ENCODE results near the gene LRBA. TPM values are rescaled to one million over a fixed set of nuclear protein-coding genes. Genes with fewer than 3 reads are reported as not detected.

Gene LRBA
- polyA plus RNA-seq, 1 donor: 52.8 TPM

DNA sequence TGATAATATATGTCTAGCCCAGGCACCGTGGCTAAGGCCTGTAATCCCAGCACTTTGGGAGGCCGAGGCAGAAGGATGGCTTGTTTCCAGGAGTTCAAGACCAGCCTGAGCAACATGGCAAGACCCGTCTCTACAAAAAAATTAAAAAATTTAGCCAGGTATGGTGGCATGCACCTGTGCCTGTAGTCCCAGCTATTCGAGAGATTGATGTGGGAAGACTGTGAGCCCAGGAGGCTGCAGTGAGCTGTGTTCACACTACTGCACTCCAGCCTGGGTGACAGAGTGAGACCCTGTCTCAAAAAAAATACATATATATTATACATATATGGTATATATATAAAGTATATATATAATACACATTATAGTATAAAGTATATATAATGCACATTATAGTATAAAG lies 595.1 kb downstream of the LRBA start:
- no CpG with 5 or more reads among the region's 4 CpGs for WGBS (ENCODE audit: insufficient coverage, low lambda C conversion rate)
- no peaks in the 10 kb centered on the region for H3K9me3 ChIP-seq (ENCODE audit: control insufficient read depth, low read depth, low read length)

DNA sequence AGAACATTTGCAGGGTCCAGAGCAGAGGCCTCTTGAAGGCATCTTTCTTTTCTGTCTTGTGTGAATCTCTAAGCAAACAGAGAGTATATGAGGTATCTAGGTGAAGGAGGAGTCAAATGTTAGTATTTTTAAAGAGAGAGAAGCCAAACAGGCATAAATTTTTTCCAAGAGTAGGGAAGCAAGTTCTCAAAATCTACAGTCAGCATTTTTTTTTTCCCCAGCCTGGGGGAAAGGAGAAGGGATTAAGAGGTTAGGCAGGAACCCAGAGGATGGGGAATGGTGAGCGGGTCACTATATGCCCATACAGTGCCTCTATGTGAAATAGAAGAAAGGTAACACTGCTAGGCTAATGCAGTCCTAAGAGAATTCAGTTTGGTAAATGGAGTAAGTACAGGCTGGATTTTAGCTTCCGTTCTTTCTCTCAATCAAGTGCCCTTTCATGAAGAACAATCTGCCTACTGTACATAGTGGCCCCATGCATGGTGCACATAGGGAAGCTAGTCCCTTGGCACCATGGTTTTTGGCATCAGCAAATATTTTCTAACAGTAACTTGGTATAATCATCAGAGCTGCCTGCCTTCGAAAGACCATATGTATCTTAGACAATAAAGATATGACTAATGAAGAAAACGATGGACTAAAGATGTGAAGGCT lies 596.2 kb downstream of the LRBA start:
- Histone ChIP-seq H3K4me1 (ENCODE audit: control insufficient read depth, insufficient read depth, low read length) (no peaks in the 10 kb centered on the region), H3K27ac (ENCODE audit: low read length) (no peak overlapping the region), H3K4me3 (ENCODE audit: low read length) (no peak overlapping the region), H3K36me3 (ENCODE audit: control insufficient read depth, insufficient read depth, low read length) (peaks cover 14% of the 10 kb centered on the region), H3K27me3 (ENCODE audit: control insufficient read depth, insufficient read depth, low read length) (no peaks in the 10 kb centered on the region), H3K9me3 (ENCODE audit: control insufficient read depth, low read depth, low read length) (no peaks in the 10 kb centered on the region)
- DNase-seq: no peak
- WGBS (ENCODE audit: insufficient coverage, low lambda C conversion rate): no CpG with 5 or more reads among the region's 4 CpGs

More for the DNA sequence above, 595.1 kb downstream of the LRBA start:
- H3K4me1 ChIP-seq (ENCODE audit: control insufficient read depth, insufficient read depth, low read length): no peaks in the 10 kb centered on the region
- no peak overlapping the region for H3K27ac ChIP-seq (ENCODE audit: low read length)
- H3K36me3 ChIP-seq (ENCODE audit: control insufficient read depth, insufficient read depth, low read length): peaks cover 14% of the 10 kb centered on the region
- H3K27me3 ChIP-seq (ENCODE audit: control insufficient read depth, insufficient read depth, low read length): no peaks in the 10 kb centered on the region
- DNase-seq: no peak
- H3K4me3 ChIP-seq (ENCODE audit: low read length): no peak overlapping the region

DNA sequence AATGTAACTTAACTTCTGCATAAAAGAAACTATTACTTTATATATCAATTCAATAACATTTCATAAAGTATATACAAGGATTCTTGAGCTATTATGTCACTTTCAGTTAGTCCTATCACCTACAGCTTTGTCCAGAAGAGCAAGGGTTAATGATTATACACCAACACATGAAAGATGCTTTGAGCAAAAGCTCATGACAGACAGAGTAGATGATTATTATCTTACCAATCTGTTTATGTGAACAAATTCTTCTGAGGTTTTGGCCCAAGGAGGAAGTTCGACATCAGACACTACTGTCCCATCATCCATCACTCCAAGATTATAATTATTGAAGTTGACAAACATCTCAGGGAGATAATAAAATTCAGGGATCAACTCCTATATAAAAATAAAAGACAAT lies 599.9 kb downstream of the LRBA start:
- DNase-seq: no peak
- H3K27ac ChIP-seq (ENCODE audit: low read length): no peak overlapping the region
- H3K4me3 ChIP-seq (ENCODE audit: low read length): no peak overlapping the region
- H3K9me3 ChIP-seq (ENCODE audit: control insufficient read depth, low read depth, low read length): no peaks in the 10 kb centered on the region
- no peaks in the 10 kb centered on the region for H3K4me1 ChIP-seq (ENCODE audit: control insufficient read depth, insufficient read depth, low read length)
- H3K36me3 ChIP-seq (ENCODE audit: control insufficient read depth, insufficient read depth, low read length): peaks cover 2% of the 10 kb centered on the region
- H3K27me3 ChIP-seq (ENCODE audit: control insufficient read depth, insufficient read depth, low read length): no peaks in the 10 kb centered on the region
- no CpG with 5 or more reads among the region's 1 CpG for WGBS (ENCODE audit: insufficient coverage, low lambda C conversion rate)

DNA sequence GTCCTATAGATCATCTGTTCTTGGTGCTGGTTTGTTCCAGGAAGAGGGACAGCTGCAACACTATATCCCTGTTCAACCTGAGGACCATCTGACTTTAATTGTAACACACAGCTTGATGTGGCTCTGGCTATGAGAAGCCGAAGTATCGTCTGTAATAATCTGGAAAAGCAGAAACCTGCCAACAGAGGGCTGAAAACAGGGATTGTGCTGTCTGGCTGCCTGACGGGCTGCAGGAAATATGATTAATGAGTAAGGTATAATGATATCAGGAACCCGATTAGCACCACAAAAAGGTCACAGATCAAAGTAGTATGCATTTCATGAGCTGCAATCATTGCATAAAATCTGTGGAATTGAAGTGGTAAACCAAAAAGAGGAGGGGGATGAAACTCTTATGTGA lies 603.6 kb downstream of the LRBA start:
- Histone ChIP-seq H3K4me1 (ENCODE audit: control insufficient read depth, insufficient read depth, low read length) (no peaks in the 10 kb centered on the region), H3K9me3 (ENCODE audit: control insufficient read depth, low read depth, low read length) (no peaks in the 10 kb centered on the region), H3K4me3 (ENCODE audit: low read length) (no peak overlapping the region), H3K27ac (ENCODE audit: low read length) (no peak overlapping the region), H3K36me3 (ENCODE audit: control insufficient read depth, insufficient read depth, low read length) (peaks cover 2% of the 10 kb centered on the region), H3K27me3 (ENCODE audit: control insufficient read depth, insufficient read depth, low read length) (no peaks in the 10 kb centered on the region)
- DNase-seq: no peak
- no CpG with 5 or more reads among the region's 4 CpGs for WGBS (ENCODE audit: insufficient coverage, low lambda C conversion rate)

DNA sequence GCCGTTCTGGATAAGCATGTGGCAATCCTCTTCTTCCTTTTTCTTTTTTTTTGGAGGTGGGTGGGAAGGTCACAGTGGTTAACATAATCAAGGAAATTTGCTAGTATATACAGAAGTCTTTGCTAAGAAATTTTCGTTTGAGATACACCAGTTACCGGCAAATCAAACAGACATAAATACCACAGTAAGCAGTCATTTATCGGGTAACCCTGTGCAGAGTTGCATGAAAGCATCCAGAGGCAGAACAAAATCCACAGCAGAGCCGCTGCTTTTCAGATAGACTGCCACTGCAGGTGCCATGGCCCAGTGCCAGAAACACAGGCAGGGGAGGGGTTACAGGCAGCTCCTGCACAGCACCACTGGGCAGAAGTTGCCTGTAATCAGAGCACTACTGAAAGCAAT lies 612.2 kb downstream of the LRBA start:
- DNase-seq: peak; percentile 24 to 46
- no peaks in the 10 kb centered on the region for H3K27me3 ChIP-seq (ENCODE audit: control insufficient read depth, insufficient read depth, low read length)
- peaks cover 8% of the 10 kb centered on the region for H3K36me3 ChIP-seq (ENCODE audit: control insufficient read depth, insufficient read depth, low read length)
- no peaks in the 10 kb centered on the region for H3K4me1 ChIP-seq (ENCODE audit: control insufficient read depth, insufficient read depth, low read length)
- H3K27ac ChIP-seq (ENCODE audit: low read length): no peak overlapping the region
- H3K9me3 ChIP-seq (ENCODE audit: control insufficient read depth, low read depth, low read length): no peaks in the 10 kb centered on the region
- WGBS (ENCODE audit: insufficient coverage, low lambda C conversion rate): no CpG with 5 or more reads among the region's 5 CpGs
- H3K4me3 ChIP-seq (ENCODE audit: low read length): no peak overlapping the region

DNA sequence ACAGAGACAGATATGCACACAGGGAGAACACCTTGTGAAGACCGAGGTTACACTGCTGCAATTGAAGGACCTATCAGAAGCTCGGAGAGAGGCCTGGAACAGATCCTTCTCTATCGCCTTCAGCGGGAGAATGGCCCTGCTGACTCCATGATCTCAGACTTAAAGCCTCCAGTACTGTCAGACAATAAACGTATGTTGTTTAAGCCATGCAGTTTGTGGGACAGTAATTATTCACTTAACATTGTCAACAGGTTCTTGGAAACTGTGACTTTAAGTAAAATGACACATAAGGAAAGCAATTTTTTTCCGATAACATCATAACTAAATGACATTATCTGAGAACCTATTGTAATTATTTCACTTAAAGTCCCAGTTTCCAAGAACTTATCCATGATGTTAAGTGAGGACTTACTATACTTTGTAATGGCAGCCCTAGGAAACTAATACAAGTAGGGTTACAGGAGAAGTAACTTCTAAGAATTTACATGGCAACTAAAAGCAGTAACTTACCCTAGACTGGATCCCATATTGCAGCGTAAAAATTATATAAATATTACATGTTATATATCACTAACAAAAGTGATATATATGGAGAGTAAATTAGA lies 613.9 kb downstream of the LRBA start:
- Histone ChIP-seq H3K27ac (ENCODE audit: low read length) (no peak overlapping the region), H3K36me3 (ENCODE audit: control insufficient read depth, insufficient read depth, low read length) (peaks cover 8% of the 10 kb centered on the region), H3K4me3 (ENCODE audit: low read length) (no peak overlapping the region), H3K9me3 (ENCODE audit: control insufficient read depth, low read depth, low read length) (no peaks in the 10 kb centered on the region), H3K27me3 (ENCODE audit: control insufficient read depth, insufficient read depth, low read length) (no peaks in the 10 kb centered on the region), H3K4me1 (ENCODE audit: control insufficient read depth, insufficient read depth, low read length) (no peaks in the 10 kb centered on the region)
- no peak for DNase-seq
- 100% methylated on average over 2 of the region's 7 CpGs for WGBS (ENCODE audit: insufficient coverage, low lambda C conversion rate)

DNA sequence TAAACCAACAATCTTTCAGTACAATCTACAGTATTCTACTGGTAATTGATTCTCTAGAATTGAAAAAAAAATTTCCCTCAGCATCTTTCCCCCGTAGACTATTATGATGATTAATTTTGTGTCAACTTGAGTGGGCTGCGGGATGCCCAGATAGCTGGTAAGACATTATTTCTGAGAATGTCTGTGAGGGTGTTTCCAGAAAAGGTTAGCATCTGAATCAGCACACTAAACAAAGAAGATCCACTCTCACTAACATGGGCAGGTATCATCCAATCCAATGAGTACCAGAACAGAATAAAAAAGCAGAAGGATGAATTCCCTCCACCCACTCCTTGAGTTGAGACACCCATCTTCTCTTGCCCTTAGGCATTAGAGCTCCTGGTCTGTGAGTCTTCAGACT lies 619.2 kb downstream of the LRBA start:
- no peaks in the 10 kb centered on the region for H3K4me1 ChIP-seq (ENCODE audit: control insufficient read depth, insufficient read depth, low read length)
- peaks cover 4% of the 10 kb centered on the region for H3K9me3 ChIP-seq (ENCODE audit: control insufficient read depth, low read depth, low read length)
- H3K27ac ChIP-seq (ENCODE audit: low read length): no peak overlapping the region
- H3K4me3 ChIP-seq (ENCODE audit: low read length): no peak overlapping the region
- H3K36me3 ChIP-seq (ENCODE audit: control insufficient read depth, insufficient read depth, low read length): peaks cover 11% of the 10 kb centered on the region
- no peaks in the 10 kb centered on the region for H3K27me3 ChIP-seq (ENCODE audit: control insufficient read depth, insufficient read depth, low read length)
- WGBS (ENCODE audit: insufficient coverage, low lambda C conversion rate): 0% methylated on average over 1 of the region's 2 CpGs
- DNase-seq: no peak

DNA sequence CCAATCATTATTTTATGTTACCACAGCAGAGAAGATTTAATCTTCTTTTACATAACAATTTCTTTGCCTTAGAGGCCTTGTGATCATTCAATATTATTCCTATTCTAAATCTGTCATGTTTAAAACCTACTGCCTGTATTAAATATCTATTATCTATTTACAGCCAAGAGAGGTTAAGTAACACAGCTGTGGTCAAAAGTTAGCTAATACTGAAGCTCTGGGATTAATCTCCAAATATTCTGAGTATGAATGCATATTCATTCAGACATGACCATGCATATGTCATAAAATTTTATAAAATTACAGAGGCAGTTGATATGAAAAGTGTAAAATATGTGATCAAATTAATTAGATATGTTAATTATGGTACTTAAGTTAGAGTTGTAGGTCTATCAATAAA lies 621.0 kb downstream of the LRBA start:
- DNase-seq: no peak

DNA sequence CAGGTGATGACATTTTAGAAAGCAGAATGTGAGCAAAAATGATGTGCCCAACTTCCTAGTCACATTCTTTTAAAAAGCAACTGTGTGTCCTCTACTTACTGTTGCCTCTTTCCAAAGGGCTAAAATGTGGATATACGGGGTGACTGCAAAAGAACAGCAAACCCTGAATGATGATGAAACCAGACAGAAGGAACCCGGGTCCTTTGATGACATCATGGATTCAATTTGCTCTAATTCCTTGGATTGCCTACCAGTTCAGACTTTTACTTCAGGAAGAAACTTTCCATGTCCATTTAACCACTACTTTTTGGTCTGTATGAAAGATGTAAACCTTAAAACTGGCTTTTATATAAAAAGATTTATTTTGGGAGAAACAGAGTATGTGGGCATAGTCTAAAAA lies 624.0 kb downstream of the LRBA start:
- Histone ChIP-seq H3K4me3 (ENCODE audit: low read length) (no peak overlapping the region), H3K27ac (ENCODE audit: low read length) (no peak overlapping the region), H3K36me3 (ENCODE audit: control insufficient read depth, insufficient read depth, low read length) (peaks cover 5% of the 10 kb centered on the region), H3K27me3 (ENCODE audit: control insufficient read depth, insufficient read depth, low read length) (no peaks in the 10 kb centered on the region), H3K9me3 (ENCODE audit: control insufficient read depth, low read depth, low read length) (peaks cover 4% of the 10 kb centered on the region), H3K4me1 (ENCODE audit: control insufficient read depth, insufficient read depth, low read length) (no peaks in the 10 kb centered on the region)
- DNase-seq: no peak
- no CpG with 5 or more reads among the region's 2 CpGs for WGBS (ENCODE audit: insufficient coverage, low lambda C conversion rate)

More for the DNA sequence above, 621.0 kb downstream of the LRBA start:
- Histone ChIP-seq H3K9me3 (ENCODE audit: control insufficient read depth, low read depth, low read length) (peaks cover 4% of the 10 kb centered on the region), H3K27ac (ENCODE audit: low read length) (no peak overlapping the region), H3K27me3 (ENCODE audit: control insufficient read depth, insufficient read depth, low read length) (no peaks in the 10 kb centered on the region), H3K36me3 (ENCODE audit: control insufficient read depth, insufficient read depth, low read length) (peaks cover 5% of the 10 kb centered on the region), H3K4me3 (ENCODE audit: low read length) (no peak overlapping the region), H3K4me1 (ENCODE audit: control insufficient read depth, insufficient read depth, low read length) (no peaks in the 10 kb centered on the region)

DNA sequence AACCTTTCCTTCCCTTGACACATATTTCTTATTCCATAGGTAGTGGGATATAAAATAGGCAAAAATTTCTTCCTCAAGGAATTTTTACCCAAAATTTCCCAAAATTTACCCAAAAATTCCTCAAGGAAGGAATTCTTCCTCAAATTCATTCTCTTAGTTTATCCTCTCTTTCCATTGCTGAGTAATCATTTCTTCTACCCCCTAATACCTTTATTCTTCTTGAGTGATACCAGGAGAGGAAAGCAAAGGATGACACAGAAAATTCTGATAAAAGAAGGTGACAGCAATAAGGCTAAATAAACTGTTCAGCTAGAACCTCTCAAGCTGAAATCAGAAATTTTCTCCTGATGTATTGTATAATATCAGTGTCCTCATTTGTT lies 624.6 kb downstream of the LRBA start:
- no peak overlapping the region for H3K27ac ChIP-seq (ENCODE audit: low read length)
- no peaks in the 10 kb centered on the region for H3K27me3 ChIP-seq (ENCODE audit: control insufficient read depth, insufficient read depth, low read length)
- H3K4me3 ChIP-seq (ENCODE audit: low read length): no peak overlapping the region
- H3K36me3 ChIP-seq (ENCODE audit: control insufficient read depth, insufficient read depth, low read length): peaks cover 5% of the 10 kb centered on the region
- H3K4me1 ChIP-seq (ENCODE audit: control insufficient read depth, insufficient read depth, low read length): no peaks in the 10 kb centered on the region
- DNase-seq: no peak
- H3K9me3 ChIP-seq (ENCODE audit: control insufficient read depth, low read depth, low read length): peaks cover 4% of the 10 kb centered on the region

DNA sequence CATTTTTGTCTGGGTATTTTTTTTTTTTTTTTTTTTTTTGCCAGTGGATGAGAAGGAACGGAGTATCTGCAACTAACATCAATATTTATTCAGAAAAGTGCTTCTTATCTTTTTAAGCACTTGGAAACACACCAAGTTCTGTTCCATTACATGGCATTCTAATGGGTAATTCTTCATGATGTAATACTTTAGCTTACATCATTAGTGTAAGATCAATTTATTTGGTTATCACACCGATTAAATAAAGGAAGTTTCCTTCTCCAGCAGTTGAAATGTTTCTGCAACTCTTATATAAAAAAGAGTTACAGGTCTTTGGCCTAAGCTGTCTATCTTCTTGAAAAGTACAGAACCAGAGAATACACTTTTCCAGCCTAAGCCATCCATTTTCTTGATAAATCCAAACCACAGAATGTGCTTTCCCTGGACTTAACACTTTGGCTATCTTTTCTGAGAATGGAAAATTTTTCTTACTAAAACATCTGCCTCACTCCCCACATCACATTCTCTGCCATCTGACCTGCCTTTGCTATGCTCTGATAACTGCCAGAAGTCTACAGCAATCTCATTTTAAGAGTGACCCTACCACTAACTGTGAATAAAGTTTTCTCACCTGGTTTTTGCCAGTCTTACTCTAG lies 625.1 kb downstream of the LRBA start:
- no peak overlapping the region for H3K4me3 ChIP-seq (ENCODE audit: low read length)
- no CpG with 5 or more reads among the region's 2 CpGs for WGBS (ENCODE audit: insufficient coverage, low lambda C conversion rate)
- peaks cover 5% of the 10 kb centered on the region for H3K36me3 ChIP-seq (ENCODE audit: control insufficient read depth, insufficient read depth, low read length)
- no peak for DNase-seq
- no peaks in the 10 kb centered on the region for H3K27me3 ChIP-seq (ENCODE audit: control insufficient read depth, insufficient read depth, low read length)
- H3K4me1 ChIP-seq (ENCODE audit: control insufficient read depth, insufficient read depth, low read length): no peaks in the 10 kb centered on the region
- no peak overlapping the region for H3K27ac ChIP-seq (ENCODE audit: low read length)
- peaks cover 4% of the 10 kb centered on the region for H3K9me3 ChIP-seq (ENCODE audit: control insufficient read depth, low read depth, low read length)

Data from large intestine (tissue), 3 donors.